ENCODE data around the gene GPRASP2.

Gene GPRASP2

DNA sequence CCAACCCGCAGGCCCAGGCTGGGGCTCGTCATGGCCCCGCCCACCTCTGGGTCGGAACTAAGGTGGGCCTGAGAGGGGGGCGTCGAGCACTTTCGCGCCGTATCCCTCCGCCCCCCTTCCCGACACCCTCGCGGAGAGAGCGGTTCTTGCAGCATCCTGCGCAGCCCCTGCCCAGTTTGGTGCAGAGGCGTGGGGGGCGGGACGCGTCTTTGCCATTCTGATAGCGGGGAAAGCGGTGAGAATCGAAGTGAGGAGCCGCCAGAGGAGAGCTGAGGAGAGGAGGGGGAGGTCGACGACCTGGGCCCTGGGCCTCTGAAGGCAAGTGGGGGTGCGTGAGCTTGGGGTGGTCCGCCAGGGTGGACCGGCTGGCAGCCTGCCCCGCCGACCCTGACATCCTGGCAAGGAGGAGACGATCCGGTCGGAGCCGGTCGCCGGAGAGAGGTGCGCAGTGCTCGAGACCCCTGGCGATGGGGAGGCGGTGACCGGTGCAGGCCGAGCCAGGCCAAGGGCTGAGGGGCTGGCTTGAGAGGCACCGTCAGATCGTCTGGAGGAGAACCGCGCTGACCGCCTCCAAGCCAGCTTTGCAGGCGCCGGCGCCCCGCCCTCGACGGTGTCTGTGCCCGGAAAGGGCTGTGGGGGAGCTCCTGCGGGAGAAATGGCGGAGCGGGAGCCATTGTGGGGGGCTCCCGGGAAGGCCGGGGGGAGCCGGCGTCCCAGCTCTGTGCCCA lies 33.8 kb downstream of the GPRASP2 start:
- DNase-seq, result peak; percentile 75

DNA sequence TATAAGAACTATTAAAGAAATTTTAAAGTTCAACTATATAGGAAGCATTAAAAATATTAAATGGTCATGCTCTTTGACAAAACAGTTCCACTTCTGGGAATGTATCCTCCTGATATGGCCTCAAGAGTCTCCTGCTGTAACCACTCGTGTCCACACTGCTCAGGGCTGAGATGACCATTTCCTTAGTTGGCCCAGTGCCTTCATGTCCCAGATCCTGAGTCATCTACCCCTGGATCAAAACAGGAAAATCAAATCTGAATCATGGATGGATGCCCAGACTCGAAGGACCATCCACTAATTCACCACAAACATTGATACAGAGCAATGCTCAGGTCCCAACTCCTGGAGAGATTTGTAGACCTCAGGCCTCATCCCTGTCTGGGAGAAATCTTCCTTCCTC lies 53.0 kb downstream of the GPRASP2 start:
- DNase-seq, result no peak

DNA sequence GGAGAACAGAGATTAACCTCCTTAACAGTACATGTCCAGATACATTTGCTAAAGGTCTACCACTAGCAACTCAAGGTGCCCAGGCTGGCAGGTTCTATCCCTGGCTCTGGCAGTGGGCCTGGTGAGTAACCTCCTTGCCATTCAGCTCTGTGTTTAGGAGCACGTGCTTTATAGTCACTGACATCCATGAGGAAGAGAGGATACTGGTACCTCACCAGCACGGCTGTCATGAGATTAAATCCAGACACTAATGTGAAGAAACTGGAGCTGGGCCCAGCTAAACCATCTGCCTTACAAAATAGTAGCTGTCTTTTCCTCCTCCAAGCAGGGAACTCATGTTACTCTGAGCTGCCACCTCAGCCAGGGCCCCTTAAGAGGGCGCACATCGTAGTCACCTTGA lies 53.6 kb downstream of the GPRASP2 start:
- no peak for DNase-seq

DNA sequence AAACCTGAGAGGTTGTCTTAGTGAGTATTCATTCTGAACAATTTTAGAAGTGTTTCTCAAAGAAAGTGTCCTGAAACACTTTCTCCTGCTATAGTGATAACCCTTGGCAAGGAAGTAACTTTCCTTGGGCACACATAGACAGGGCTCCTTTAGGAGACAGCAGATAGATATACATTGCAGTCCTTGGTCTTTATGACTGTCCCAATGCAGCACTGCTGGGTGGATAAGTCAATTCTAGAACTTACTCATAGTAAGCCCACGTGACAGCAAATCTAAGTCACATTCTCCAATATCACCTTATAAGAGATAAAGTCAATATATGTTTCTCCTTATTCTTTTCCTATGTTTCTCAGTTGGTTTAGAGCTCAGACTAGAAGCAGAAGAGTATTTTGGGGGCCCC lies 55.0 kb downstream of the GPRASP2 start:
- no peak for DNase-seq
